GM12873 (cell line): ENCODE measurements around the gene EXOC3.

Experiments
- TF ChIP-seq, protein P1 (sequence below): IDR thresholded peaks from 2 replicates; pipeline ENCODE4 v1.5.1; 2012; ENCODE audit warnings: low read depth, mild to moderate bottlenecking, moderate library complexity, low read length, control low read depth; ENCODE audit not compliant: insufficient read depth; ENCODE audit errors: missing control alignments

The EXOC3 gene

DNA sequence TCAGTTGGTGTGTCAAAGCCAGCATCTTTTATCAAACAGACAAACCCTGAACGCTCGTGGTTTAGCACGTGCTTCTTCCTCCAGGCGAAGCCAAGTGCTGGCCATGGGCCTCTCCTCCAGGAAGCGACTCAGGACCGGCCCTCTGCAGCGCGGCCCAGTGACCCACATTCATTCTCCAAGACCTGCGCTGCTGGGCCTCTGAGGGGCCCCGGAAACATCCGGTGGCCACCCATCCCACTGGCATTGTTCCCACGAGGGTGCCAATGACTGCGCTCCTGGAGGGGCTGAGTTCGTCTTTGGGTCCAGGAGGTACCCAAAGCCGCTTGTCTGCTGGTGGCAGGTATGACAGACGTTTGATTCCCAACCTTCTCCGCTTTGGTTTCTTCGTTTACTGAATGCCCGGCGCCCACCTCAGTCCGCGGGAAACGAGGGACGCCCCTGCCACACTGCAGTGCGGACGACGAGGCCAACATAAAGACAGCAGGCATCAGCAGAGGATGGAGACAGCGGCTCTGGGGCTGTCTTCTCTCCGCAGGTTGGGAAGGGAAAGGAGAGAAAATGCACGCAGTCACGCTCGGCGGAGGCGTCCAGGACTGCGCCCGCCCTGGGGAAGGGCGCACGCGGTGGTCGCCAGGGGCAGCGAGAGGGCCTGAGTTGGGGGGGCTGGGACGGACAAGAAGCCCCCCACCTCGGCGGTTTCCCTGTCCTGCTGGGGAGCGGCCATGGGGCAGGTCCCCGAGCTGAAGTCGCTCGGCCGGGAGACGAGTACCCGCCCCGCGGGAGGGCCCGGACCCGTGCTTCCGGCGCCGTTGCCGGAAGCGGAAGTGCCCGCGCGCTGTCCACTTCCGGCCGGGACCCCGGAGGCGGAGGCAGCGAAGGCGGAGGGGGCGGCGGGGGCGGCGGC is at the start of gene EXOC3:
Gene EXOC3, plus strand, starts transcription at position 842 of the 904 bp plus-strand sequence. CDS start 3,030 bp downstream, outside the sequence.
- TF ChIP-seq, protein P1, sequence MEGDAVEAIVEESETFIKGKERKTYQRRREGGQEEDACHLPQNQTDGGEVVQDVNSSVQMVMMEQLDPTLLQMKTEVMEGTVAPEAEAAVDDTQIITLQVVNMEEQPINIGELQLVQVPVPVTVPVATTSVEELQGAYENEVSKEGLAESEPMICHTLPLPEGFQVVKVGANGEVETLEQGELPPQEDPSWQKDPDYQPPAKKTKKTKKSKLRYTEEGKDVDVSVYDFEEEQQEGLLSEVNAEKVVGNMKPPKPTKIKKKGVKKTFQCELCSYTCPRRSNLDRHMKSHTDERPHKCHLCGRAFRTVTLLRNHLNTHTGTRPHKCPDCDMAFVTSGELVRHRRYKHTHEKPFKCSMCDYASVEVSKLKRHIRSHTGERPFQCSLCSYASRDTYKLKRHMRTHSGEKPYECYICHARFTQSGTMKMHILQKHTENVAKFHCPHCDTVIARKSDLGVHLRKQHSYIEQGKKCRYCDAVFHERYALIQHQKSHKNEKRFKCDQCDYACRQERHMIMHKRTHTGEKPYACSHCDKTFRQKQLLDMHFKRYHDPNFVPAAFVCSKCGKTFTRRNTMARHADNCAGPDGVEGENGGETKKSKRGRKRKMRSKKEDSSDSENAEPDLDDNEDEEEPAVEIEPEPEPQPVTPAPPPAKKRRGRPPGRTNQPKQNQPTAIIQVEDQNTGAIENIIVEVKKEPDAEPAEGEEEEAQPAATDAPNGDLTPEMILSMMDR, result no peak

DNA sequence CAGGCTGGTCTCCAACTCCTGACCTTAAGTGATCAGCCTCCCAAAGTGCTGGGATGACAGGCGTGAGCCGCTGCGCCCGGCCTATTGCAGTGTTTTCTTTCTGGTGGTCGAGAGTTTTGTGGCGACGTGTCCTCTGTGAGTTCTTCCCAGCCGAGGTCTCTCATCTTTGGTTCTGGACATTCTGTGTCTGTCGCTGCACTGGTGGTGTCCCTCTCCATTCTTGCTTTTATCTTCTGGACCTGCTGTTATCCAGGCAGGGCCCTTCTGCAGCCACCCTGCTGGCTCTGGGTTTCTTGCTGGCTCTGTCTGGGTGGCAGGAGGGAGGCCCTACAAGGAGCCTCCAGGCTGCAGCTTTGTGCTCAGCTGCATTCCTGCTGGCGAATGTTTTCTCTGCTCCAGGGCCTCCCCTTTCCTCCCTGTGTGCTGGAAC is 49.1 kb upstream of the EXOC3 start:
- TF ChIP-seq, protein P1, result no peak

DNA sequence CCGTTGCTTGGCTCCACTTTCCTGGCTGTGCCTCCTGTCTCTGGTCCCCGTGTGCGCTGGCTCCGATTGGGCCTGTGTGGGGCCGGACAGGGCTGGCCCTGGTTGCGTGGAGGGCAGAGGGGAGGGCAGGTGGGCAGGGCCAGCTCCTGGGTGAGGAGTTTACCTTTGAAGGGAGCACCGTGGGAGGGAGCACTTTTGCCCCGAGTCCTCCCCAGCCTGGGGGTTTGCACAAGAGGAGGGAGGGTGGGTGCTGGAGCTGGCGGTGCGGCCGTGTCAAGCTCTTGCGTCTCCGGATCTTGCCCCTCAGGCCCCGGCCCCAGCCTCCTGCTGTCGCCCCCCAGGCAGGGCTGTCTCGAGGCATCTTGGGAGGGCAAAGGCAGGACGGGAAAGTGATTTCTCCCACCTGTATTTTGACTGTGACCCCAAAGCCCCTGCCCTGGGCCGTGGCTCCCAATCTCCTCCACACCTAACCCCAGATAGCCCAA is 48.3 kb upstream of the EXOC3 start:
- TF ChIP-seq, protein P1, result no peak

DNA sequence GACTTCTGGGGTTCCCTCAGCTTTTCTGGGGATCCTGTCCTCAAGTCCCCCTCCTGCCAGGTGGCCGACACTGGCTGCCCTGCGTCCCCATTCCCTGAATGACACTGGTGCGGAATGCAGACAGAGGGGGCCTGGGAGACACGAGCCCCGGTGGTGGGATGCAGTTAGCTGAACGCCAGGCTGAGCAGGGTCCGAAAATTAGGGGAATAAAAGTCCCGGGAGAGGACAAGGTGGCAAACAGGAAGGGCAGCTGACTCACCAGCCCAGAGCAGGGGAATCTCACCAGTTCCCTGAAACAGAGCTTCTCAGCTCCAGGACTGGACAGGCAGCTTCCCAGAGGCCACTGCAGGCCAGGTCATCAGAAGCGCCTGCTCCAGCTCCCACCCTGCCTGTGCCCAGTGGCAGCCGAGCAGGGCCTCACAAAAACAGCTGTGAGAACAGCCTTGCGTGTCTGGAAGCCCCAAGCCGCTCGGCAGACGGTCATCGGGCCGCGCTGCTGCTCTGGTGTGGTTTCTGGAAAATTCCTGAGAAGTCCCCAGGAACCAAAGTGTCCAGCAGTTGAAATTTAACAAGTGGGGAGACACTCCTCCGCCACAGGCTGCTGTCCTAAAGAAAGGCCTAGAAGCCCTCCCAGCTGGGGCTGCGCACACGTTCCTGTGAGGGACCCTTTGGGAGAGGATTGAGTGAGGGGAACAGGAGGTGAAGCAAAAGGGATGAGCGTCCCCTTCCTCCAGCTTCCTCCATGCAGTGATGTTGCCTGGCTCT is 47.6 kb upstream of the EXOC3 start:
- TF ChIP-seq, protein P1, result no peak

DNA sequence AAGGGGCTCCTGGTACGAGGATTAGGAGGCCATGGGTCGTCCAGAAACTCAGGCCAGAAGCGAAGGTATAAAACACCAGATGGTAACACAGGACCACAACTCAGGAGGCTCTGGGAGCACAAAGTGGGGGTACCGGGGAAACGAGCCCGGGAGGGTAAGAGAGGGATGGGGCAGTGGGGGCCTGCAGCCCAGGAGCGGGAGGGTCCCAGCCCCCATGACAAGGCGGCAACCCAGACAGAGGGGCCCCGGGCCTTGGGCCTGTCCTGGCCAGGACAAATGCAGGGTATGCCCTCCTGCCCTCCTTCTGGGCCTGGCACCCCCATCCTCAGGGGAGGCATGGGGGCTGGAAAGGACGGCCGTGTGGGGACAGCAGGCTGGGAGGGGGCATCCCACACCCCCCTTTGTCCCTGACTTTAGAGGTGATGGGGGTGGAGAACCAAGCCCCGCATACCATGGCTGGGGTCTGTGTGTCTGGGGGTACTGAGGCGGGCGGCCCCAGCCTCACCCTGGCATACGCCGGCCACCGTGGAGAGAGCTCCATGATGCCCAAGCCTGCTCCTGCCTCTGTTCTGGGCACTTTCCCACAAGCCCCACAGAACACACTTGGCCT is 47.0 kb upstream of the EXOC3 start:
- TF ChIP-seq, protein P1, result no peak

DNA sequence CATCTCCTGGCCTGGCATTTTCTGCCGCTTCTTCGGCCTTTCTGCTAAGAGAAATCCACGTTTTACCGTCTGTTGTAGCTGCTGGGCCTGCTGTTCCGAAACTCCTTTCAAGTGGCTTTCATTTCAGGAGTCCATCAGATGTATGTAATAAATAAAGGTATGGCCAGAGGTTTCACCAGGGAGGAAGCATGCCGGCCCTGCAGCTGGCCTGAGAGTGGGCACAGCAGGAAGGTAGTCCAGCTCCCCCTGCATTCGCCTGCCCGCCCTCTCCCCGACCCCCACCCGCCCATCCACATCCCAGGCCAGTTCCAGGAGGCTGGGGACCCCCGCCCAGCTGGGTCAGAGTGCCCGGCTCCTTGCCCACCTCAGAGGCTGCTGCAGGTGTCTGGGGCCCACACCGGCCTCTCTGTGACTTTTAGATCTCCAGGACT is 46.4 kb upstream of the EXOC3 start:
- TF ChIP-seq, protein P1, result no peak
